Gastrocnemius medialis (tissue), 4 donors: ENCODE data around the gene IL1B.

ENCODE experiments used
- CTCF ChIP-seq, 5 experiments: fragments of 450-650 bp in 3 of 5; fragments of 200-600 bp in 2 of 5; sonication (generic) in 2 of 5; IDR thresholded peaks in 4 of 5; conservative IDR thresholded peaks in 1 of 5; 1 replicate in 4 of 5; 2 replicates in 1 of 5; pipeline ENCODE4 v1.5.1; 2016 to 2019; ENCODE audit warnings: antibody characterized with exemption in 5 of 5, mild to moderate bottlenecking in 3 of 5, moderate library complexity in 3 of 5
- POLR2A ChIP-seq, 2 donors: fragments of 450-650 bp; IDR thresholded peaks; one replicate each; pipeline ENCODE4 v1.6.1; 2017; ENCODE audit warnings: antibody characterized with exemption in 2 of 2, mild to moderate bottlenecking in 2 of 2, moderate library complexity in 2 of 2

- TF ChIP-seq POLR2A (IDR thresholded peaks at IDR 0.05) (no peak), CTCF (IDR thresholded peaks at IDR 0.05 in 4 of 5, conservative IDR thresholded peaks at IDR 0.05 in 1 of 5) (no peak)
These were observed 31.0 kb downstream of the IL1B start for GRCh38 chr2:112805542-112805941.
